Mononuclear cell (primary cell): ENCODE results near the gene KBTBD3. TPM values are rescaled to one million over a fixed set of nuclear protein-coding genes. Genes with fewer than 3 reads are reported as not detected.
A peak's percentile ranks its signal among the peaks of the same experiment; 100 is the strongest.
"Not testable (repeated sequence)": the region's sequence is repeated elsewhere in the genome, so short reads cannot be mapped to it uniquely, and the experiment has no call there.

Experiments used
- H3K27me3 ChIP-seq: 2 replicates; pipeline ENCODE4 v1.6.0; 2011; ENCODE audit warnings: low read length, control low read depth; ENCODE audit not compliant: insufficient read depth
- H3K4me1 ChIP-seq: 2 replicates; pipeline ENCODE4 v1.5.1; 2011; ENCODE audit warnings: mild to moderate bottlenecking, low read length, control low read depth; ENCODE audit not compliant: insufficient read depth
- H3K4me3 ChIP-seq: 2 replicates; pipeline ENCODE4 v1.5.1; 2011; ENCODE audit warnings: mild to moderate bottlenecking, low read length, moderate library complexity
- H3K9me3 ChIP-seq: 2 replicates; pipeline ENCODE4 v1.5.1; 2011; ENCODE audit warnings: low read depth, mild to moderate bottlenecking, control low read depth, low read length
- total RNA-seq: library from RNA; depleted of rRNA; stranded (reverse); fragments of >200 nt; gene quantifications from one replicate; pipeline ENCODE4 v1.2.3, GENCODE V29; 2012

Gene KBTBD3
- total RNA-seq, 1 donor: 4.7 TPM

- no peaks in the 10 kb centered on the region for H3K27me3 ChIP-seq
- peak overlapping the region; percentile 92 for H3K4me3 ChIP-seq
- H3K4me1 ChIP-seq: peaks cover 22% of the 10 kb centered on the region
- no peaks in the 10 kb centered on the region for H3K9me3 ChIP-seq
These were observed 802 bp downstream of the KBTBD3 start for GRCh38 chr11:106076171-106076918.

- Histone ChIP-seq H3K4me3 (no peak overlapping the region), H3K27me3 (no peaks in the 10 kb centered on the region), H3K4me1 (peaks cover 6% of the 10 kb centered on the region), H3K9me3 (no peaks in the 10 kb centered on the region)
These were observed 4.3 kb downstream of the KBTBD3 start for GRCh38 chr11:106072804-106073203.

GRCh38 chr11:106070606-106071005 lies 6.5 kb downstream of the KBTBD3 start:
- Histone ChIP-seq H3K4me3 (no peak overlapping the region), H3K27me3 (no peaks in the 10 kb centered on the region), H3K4me1 (no peaks in the 10 kb centered on the region), H3K9me3 (no peaks in the 10 kb centered on the region)

DNA sequence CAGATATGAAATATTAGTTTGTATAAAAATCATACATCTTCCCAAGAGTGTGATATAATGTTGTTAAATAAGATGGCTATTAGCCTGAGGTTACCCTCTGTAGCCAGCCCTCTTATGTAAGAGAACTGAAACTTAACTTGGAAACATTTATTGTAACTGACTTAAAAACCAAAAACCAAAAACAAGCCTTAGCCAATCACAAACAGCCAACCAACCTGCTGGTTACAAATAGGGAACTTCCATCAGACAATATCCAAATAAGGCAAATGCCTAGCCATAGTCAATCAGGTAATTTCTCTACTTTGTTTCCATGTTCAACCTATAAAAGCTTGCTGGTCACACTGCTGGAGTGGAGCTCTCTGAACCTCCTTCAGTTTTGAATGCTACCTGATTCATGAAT lies 14.1 kb downstream of the KBTBD3 start:
- Histone ChIP-seq H3K4me3 (no peak overlapping the region), H3K9me3 (no peaks in the 10 kb centered on the region), H3K4me1 (no peaks in the 10 kb centered on the region), H3K27me3 (no peaks in the 10 kb centered on the region)

DNA sequence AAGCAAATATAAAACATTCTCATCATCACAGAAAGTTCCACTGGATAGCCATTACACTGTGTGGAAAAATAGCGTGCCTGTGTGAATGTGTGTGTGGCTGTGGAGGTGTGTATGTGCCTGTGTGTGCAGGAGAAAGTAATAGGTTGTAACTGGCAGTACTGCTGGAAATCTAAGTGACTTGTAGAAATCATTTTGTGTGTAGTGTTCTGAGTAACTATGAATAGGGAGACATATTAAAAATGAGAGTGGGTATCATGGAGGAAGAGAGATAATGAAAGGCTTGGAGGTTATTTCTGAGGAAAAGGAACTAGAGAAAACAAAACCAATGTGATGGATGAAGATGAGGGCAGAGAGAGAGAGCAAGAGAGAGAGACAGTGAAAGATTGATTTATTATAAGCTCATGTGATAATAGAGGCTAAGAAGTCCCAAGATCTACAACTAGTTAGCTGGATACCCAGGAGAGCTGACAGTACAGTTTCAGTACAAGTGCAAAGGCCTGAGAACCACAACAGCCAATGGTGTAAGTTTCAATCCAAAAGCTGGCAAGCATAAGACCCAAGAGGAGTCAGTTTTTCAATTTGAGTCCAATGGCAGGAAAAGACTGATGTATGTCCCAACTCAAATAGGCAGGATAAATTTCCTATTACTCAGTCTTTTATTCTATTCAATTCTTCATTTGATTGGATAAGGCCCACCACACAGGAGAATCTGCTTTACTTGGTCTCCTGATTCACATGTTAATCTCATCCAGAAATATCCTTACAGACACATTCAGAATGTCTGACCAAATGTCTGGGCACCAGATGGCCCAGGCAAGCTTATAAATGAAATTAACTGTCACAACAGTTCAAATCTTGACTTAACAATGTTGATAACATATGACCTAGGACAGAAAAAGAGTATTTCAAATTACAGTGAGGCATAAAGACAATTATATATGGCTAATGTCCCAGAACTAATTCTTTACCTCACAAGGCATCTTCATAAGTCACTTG lies 14.9 kb downstream of the KBTBD3 start:
- Histone ChIP-seq H3K4me3 (no peak overlapping the region), H3K27me3 (no peaks in the 10 kb centered on the region), H3K4me1 (no peaks in the 10 kb centered on the region), H3K9me3 (no peaks in the 10 kb centered on the region)

DNA sequence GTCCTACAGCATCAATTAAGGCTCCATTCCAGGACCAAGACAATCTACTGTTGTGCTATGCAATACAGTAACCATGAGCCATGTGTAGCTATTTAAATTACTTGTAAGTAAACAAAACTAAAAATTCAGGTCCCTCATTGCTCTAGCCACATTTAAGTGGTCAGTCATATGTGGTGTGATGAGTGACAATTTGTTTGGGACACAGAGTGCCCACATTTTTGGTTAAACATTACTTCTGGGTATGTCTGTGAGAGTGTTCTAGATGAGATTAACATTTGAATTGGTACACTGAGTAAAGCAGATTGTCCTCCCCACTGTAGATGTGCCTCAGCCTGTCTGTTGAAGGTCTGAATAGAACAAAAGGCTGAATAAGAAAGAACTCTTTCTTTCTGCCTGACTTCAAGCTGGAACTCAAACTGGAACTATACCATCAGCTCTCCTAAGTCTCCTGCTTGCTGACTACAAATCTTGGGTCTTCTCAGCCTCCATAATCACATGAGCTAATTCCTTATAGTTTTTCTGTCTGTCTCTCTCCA lies 15.8 kb downstream of the KBTBD3 start:
- H3K4me3 ChIP-seq: no peak overlapping the region
- H3K9me3 ChIP-seq: no peaks in the 10 kb centered on the region
- no peaks in the 10 kb centered on the region for H3K4me1 ChIP-seq
- H3K27me3 ChIP-seq: no peaks in the 10 kb centered on the region

DNA sequence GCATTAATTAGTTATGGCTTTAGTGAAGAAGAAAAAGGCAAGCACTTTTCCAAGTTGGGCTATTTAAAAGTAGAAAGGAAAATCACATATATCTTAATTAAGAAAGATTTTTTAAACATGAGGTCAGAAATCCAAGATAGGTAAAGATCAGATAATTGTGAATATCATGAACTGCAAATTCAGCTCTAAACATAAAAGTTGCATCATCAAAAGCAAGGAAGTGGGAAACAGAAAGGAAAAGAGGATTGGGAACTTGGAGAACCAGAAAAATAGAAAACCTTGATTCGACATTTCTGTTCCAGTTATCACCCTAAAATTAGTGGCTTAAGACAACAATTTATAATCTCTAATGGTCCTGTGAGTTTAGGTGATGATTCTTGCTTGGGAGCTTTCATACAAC lies 17.5 kb downstream of the KBTBD3 start:
- H3K4me3 ChIP-seq: no peak overlapping the region
- no peaks in the 10 kb centered on the region for H3K27me3 ChIP-seq
- no peaks in the 10 kb centered on the region for H3K4me1 ChIP-seq
- H3K9me3 ChIP-seq: no peaks in the 10 kb centered on the region

DNA sequence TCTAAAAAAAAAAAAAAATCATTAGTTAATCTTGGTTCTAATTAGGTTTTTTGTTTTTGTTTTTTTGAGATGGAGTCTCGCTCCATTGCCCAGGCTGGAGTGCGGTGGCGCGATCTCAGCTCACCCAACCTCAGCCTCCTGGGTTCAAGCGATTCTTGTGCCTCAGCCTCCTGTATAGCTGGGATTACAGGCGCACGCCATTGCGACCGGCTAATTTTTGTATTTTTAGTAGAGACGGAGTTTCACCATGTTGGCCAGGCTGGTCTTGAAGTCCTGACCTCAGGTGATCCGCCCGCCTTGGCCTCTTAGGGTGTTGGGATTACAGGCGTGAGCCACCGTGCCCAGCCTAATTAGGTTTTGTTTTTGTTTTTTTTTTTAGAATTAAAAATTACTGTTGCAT lies 18.8 kb downstream of the KBTBD3 start:
- H3K4me3 ChIP-seq, H3K27me3 ChIP-seq, H3K4me1 ChIP-seq, H3K9me3 ChIP-seq: not testable (repeated sequence)

GRCh38 chr11:106051103-106051502 lies 26.0 kb downstream of the KBTBD3 start:
- H3K4me1 ChIP-seq: no peaks in the 10 kb centered on the region
- peaks cover 4% of the 10 kb centered on the region for H3K27me3 ChIP-seq
- H3K4me3 ChIP-seq: no peak overlapping the region

DNA sequence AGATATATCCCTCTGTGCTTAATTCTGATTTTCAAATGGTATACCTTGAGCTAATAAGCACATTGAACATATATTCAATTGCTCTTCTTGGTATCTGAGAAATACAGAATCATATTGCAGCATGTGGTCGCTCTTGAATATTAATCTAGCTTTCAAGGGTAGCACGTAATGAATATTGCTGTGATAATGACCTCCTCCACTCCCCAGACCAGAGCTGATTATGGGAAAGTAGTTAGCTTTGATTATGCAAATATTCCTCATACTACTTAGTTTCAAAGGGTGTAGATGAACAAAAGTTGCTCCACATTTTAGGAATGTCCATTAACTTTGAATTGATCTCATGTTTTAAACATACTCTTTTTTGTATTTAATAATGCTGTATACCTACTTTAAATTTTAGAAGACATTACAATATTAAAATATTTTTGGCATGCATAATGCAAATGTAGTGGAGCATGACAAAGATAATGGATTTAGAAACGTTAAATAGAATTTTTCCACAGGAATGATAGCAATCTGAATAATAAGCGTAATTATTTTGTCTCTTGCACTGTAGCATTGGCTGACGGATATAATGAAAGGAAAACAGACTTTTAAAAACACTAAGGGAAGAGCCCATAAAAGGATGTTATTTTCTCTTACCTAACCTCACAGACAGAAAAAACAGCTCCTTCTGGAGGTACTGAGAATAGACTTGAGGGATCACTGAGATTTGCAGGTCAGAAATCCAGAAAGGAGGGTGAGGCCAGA lies 27.2 kb downstream of the KBTBD3 start:
- peaks cover 5% of the 10 kb centered on the region for H3K27me3 ChIP-seq
- no peak overlapping the region for H3K4me3 ChIP-seq
- H3K4me1 ChIP-seq: no peaks in the 10 kb centered on the region
- no peaks in the 10 kb centered on the region for H3K9me3 ChIP-seq

More at GRCh38 chr11:106051103-106051502, 26.0 kb downstream of the KBTBD3 start:
- H3K9me3 ChIP-seq: no peaks in the 10 kb centered on the region

DNA sequence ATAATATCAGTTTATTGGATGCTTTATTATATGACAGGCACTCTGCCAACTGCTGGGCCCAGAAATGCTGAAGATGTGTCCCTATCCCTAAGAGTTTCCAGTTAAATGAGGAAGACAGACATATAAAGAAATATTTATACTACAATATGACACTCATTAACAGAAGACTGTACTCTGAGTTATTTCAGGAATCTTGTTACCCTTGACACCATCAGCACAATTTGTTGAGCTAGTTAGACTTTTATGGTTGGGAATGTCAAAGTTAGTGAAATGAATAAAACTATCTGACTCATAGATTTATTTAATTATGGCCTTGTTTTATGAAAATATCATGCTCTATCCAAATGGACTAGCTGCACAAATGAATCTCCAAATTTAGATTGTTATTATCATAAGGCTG lies 29.5 kb downstream of the KBTBD3 start:
- Histone ChIP-seq H3K4me1 (no peaks in the 10 kb centered on the region), H3K27me3 (peaks cover 5% of the 10 kb centered on the region), H3K4me3 (no peak overlapping the region), H3K9me3 (no peaks in the 10 kb centered on the region)

- no peaks in the 10 kb centered on the region for H3K4me1 ChIP-seq
- H3K4me3 ChIP-seq: no peak overlapping the region
- H3K9me3 ChIP-seq: no peaks in the 10 kb centered on the region
- H3K27me3 ChIP-seq: peaks cover 9% of the 10 kb centered on the region
These were observed 33.6 kb downstream of the KBTBD3 start for GRCh38 chr11:106043540-106043939.

- Histone ChIP-seq H3K4me3 (no peak overlapping the region), H3K4me1 (no peaks in the 10 kb centered on the region), H3K27me3 (peaks cover 14% of the 10 kb centered on the region), H3K9me3 (no peaks in the 10 kb centered on the region)
These were observed 44.3 kb downstream of the KBTBD3 start for GRCh38 chr11:106032861-106033260.

- Histone ChIP-seq H3K27me3 (peaks cover 14% of the 10 kb centered on the region), H3K9me3 (peaks cover 3% of the 10 kb centered on the region), H3K4me1 (no peaks in the 10 kb centered on the region), H3K4me3 (no peak overlapping the region)
These were observed 45.2 kb downstream of the KBTBD3 start for GRCh38 chr11:106031936-106032335.
